GM12864 (cell line): Measurements from ENCODE around the gene SEMA6A.

ENCODE experiments used
- DNase-seq: peaks from one replicate; pipeline ENCODE4 v3.0.0-alpha.2; 2011; ENCODE audit warnings: low read depth
- H3K4me3 ChIP-seq: 2 replicates; pipeline ENCODE4 v1.5.1; 2011; ENCODE audit warnings: mild to moderate bottlenecking, low read depth, low read length, control low read depth
- TF ChIP-seq, protein P1 (sequence below): IDR thresholded peaks from 2 replicates; pipeline ENCODE4 v1.5.1; 2011; ENCODE audit warnings: low read depth, mild to moderate bottlenecking, moderate library complexity, low read length, control low read depth, inconsistent platforms; ENCODE audit errors: missing control alignments

Gene SEMA6A

DNA sequence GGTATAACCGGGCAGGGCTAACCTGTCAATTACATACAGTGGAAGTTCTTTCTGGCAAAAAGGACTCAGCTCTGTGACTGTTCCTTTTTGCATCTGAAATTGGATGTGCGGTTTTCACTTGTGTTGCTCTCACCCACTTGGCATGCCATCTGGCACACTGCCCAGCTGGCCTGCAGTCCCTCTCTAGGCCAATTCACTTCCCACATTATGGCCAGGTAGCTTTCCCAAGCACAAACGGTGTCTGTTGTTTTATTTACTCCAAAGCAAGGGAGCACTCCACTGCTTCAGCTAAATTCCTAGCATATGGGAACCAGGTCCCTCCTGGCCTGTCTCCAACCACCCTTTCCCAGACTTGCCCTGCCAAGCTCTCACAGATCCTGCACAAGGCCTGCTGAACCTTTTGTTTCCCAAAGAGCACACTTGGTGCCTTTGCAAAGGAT is 132.5 kb downstream of the SEMA6A start:
- H3K4me3 ChIP-seq = no peak overlapping the region
- DNase-seq = no peak
- TF ChIP-seq, protein P1, sequence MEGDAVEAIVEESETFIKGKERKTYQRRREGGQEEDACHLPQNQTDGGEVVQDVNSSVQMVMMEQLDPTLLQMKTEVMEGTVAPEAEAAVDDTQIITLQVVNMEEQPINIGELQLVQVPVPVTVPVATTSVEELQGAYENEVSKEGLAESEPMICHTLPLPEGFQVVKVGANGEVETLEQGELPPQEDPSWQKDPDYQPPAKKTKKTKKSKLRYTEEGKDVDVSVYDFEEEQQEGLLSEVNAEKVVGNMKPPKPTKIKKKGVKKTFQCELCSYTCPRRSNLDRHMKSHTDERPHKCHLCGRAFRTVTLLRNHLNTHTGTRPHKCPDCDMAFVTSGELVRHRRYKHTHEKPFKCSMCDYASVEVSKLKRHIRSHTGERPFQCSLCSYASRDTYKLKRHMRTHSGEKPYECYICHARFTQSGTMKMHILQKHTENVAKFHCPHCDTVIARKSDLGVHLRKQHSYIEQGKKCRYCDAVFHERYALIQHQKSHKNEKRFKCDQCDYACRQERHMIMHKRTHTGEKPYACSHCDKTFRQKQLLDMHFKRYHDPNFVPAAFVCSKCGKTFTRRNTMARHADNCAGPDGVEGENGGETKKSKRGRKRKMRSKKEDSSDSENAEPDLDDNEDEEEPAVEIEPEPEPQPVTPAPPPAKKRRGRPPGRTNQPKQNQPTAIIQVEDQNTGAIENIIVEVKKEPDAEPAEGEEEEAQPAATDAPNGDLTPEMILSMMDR = no peak

DNA sequence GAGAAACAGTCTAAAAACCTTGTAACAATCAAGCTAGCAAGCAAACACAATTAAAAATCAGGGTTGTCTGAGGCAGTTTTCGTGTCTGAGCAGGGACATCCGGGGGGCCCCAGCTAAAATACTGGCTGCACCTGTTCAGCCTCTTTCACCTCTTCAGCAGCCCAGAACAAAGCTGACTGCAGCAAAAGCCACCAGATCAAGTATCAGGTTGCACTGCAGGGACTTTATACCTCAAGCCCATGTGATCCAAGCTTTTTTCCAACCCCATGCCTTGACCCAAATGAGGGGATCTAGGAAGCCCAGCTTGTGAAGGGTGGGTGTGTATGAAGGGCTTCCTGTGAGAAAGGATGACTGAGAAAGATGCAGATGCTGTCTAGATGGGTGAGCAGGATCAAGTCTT is 133.4 kb downstream of the SEMA6A start:
- DNase-seq = no peak
- H3K4me3 ChIP-seq = no peak overlapping the region
- TF ChIP-seq, protein P1 = no peak

DNA sequence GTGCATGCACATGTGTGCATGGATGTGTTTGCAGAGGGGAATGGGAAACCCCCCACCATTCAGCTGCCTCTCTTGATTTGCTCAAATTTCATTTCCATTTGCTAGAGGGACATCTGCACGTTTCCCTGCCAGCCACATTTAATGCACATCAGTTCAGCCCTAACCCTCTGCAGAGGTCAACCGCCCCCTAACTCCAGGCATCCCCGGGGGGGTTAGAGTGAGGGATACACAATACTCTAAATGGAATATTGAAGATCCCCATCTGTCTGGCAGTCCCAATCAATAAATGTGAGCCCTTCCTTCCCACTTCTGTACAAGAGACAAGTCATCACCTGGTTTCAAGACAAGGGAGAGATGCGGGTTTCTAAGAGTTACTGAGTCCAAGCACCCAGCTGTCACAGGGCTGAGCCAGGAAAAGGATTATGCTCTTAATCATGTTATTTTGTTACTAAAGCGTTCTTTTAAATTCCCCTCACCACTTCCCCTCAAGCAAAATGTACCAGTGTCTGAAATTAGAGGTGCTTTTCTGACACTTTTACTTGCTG is 134.1 kb downstream of the SEMA6A start:
- no peak overlapping the region for H3K4me3 ChIP-seq
- DNase-seq = no peak
- TF ChIP-seq, protein P1 = no peak

DNA sequence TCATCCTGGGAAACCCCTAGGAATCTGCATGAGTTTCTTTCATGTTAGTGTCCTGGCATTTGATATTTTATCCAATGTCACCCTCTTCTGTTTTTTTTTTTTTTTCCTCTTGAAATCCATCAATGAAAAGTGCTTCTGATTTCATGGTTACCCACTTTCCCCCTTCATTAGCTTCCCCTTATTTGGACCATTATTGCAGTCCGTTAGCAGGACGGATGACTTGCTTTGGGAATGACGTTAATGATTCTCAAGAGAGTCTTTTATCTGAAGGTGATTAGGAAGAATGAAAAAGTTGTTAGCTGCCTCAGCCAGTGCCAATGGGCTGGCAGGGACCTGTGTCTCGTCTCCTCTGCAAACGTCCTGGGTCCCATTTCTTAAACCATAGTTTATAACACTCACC is 134.7 kb downstream of the SEMA6A start:
- DNase-seq = no peak
- TF ChIP-seq, protein P1 = no peak
- no peak overlapping the region for H3K4me3 ChIP-seq

DNA sequence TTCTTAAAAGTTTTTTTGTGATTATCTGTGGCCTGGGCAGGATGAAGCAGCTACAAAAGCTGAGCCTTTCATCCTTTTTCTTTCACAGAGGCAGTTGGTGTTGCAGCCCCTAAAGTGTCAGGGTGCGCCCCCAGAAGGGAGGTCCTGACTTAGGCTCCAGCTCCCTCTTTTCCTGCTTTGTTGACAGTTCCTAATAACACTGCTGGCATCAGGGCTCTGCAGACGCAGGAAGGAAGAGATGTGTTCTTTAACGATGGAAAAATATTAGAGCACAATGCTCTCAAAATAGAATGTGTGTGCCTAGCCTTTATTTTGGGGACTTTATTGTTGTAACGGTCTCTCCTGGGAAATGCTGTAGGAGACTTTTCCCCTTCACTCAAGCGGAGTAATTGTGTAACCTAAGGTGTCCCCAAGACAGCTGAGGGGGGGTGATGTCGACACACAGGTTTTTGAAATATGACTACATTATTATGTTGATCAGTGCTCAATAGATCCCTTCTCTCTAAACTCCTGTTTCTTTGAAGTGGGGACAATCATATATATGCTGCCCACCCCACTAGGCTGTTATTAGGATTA is 135.6 kb downstream of the SEMA6A start:
- no peak for DNase-seq
- H3K4me3 ChIP-seq = no peak overlapping the region
- TF ChIP-seq, protein P1 = no peak

DNA sequence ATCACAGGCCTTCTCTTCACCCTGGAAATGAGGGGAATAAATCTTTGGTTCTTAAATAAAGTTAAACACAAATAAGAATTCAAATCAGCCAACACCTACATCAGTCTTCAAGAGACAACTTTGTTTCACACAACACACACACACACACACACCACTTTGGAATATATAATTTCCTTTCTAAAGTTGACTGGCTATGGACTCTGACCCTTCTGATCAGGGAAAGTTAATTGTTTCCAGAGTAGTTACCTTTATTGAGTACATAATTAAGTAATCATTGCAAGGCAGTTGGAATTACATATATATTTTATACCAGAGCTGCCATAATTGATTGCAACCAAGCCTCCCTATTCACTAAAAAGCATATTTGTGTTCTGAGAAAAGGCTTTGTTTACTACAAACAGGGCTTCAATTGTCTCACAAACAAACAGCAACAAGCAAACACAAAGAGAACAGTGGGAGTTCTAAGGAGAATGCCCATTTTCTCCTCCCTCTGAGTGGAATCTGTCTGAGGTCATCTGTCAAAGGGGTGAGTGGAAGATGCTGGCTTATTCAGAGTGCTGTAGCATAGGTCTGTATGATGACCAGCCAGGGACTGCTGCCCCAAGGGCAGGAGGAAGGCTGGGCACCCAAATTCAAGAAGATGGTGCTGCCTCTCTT is 136.6 kb downstream of the SEMA6A start:
- DNase-seq = no peak
- TF ChIP-seq, protein P1 = no peak
- H3K4me3 ChIP-seq = no peak overlapping the region

DNA sequence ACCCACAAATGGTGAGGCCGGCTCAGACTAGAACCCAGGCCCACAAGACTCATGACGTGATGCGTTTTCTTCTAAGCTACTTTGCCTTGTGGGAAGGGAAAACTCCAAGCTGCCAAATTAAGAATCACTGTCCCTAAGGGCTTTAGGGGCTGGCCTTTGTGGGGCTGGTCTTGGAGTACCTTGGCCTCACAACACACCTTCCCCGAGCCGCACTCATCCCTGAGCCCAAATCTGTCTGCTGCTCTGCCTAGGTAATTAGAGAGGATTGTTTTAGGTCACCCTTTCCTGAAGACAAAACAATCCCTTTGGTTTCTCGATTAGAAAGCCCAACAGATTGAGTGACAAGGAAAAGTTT is 137.3 kb downstream of the SEMA6A start:
- H3K4me3 ChIP-seq = no peak overlapping the region
- TF ChIP-seq, protein P1 = no peak
- DNase-seq = no peak
